A673 (cell line): ENCODE results near the gene GJE1. TPM values are rescaled to one million over a fixed set of nuclear protein-coding genes. Genes with fewer than 3 reads are reported as not detected.

Experiments
- BruUV-seq: library from RNA; stranded (reverse); fragments of 400-500 nt; replicated peaks from 2 replicates; lab custom pipeline; 2021; lab: Mats Ljungman, UMichigan
- CTCF ChIA-PET: fragments of 300-600 bp; sonication (Branson Sonifier 250); formaldehyde crosslinking; loops from one replicate; lab custom pipeline; 2022; ENCODE audit warnings: antibody characterized with exemption; lab: Charles Lee
- POLR2A ChIA-PET: fragments of 300-600 bp; sonication (Branson Sonifier 250); formaldehyde crosslinking; loops from one replicate; lab custom pipeline; 2022; ENCODE audit warnings: antibody characterized with exemption; ENCODE audit not compliant: low non-redundant PET; lab: Charles Lee
- DNase-seq: peaks from one replicate; pipeline ENCODE4 v3.0.0-alpha.2; 2015; ENCODE audit warnings: low spot score
- H3K27ac ChIP-seq: fragments of 200-600 bp; sonication (generic); 2 replicates; pipeline ENCODE4 v1.5.1; 2016; ENCODE audit warnings: mixed run types, low read depth, mild to moderate bottlenecking, mixed read lengths, antibody characterized with exemption, low read length; ENCODE audit not compliant: poor library complexity, severe bottlenecking
- H3K27me3 ChIP-seq: fragments of 200-600 bp; sonication (generic); replicated peaks from 2 replicates; pipeline ENCODE4 v1.6.1; 2017; ENCODE audit warnings: mixed run types, low read depth, mild to moderate bottlenecking, mixed read lengths, antibody characterized with exemption, low read length; ENCODE audit not compliant: insufficient read depth, poor library complexity
- H3K36me3 ChIP-seq: fragments of 200-600 bp; sonication (generic); 2 replicates; pipeline ENCODE4 v1.6.1; 2016; ENCODE audit warnings: mixed run types, mild to moderate bottlenecking, mixed read lengths, antibody characterized with exemption, low read length; ENCODE audit not compliant: insufficient read depth, poor library complexity, severe bottlenecking
- H3K4me1 ChIP-seq: fragments of 200-600 bp; sonication (generic); 2 replicates; pipeline ENCODE4 v1.6.1; 2017; ENCODE audit warnings: mixed run types, mild to moderate bottlenecking, mixed read lengths, antibody characterized with exemption, low read length; ENCODE audit not compliant: insufficient read depth, poor library complexity, severe bottlenecking
- H3K4me3 ChIP-seq: fragments of 200-600 bp; sonication (generic); 2 replicates; pipeline ENCODE4 v1.5.1; 2016; ENCODE audit warnings: low read depth, mixed run types, mild to moderate bottlenecking, mixed read lengths, low read length; ENCODE audit not compliant: poor library complexity, severe bottlenecking
- H3K9me3 ChIP-seq: fragments of 200-600 bp; sonication (generic); 2 replicates; pipeline ENCODE4 v1.6.1; 2016; ENCODE audit warnings: mixed run types, low read depth, mild to moderate bottlenecking, mixed read lengths, antibody characterized with exemption, low read length; ENCODE audit not compliant: poor library complexity, severe bottlenecking
- CTCF ChIP-seq: fragments of 300-800, 200-600 bp; sonication (generic); conservative IDR thresholded peaks from 2 replicates; pipeline ENCODE4 v1.5.1; 2017; ENCODE audit warnings: low read depth, mild to moderate bottlenecking, antibody characterized with exemption, low read length, moderate library complexity, mixed read lengths
- EZH2 ChIP-seq: fragments of 200-600 bp; sonication (generic); IDR thresholded peaks from 2 replicates; pipeline ENCODE4 v1.6.1; 2017; ENCODE audit warnings: borderline replicate concordance, low read depth, mild to moderate bottlenecking, mixed read lengths, antibody characterized with exemption, low read length; ENCODE audit not compliant: poor library complexity, severe bottlenecking
- intact Hi-C: fragments of 100-400 bp; cut with micrococcal nuclease; formaldehyde crosslinking; loops from one replicate; pipeline ENCODE4 v1.10.0; 2022; ENCODE audit not compliant: unreplicated experiment
- total RNA-seq: library from RNA; stranded (reverse); gene quantifications from 2 replicates; pipeline ENCODE4 v1.2.3, GENCODE V29; 2021

GJE1 gene
- total RNA-seq, 1 experiment from 2014 or later, result not detected

- BruUV-seq, result TSS peak; percentile 95
Observed at GRCh38 chr6:142146828-142147662, 14.3 kb downstream of the GJE1 start, which contains the start of the genes NMBR and VTA1. NMBR (minus strand) TSS chr6:142147122; CDS start chr6:142088658, 58,464 bp downstream. VTA1 (plus strand) TSS chr6:142147263; CDS start chr6:142147288, 25 bp downstream.

GRCh38 chr6:142152746-142153145 lies 20.0 kb downstream of the GJE1 start:
- no peak for TF ChIP-seq EZH2
- TF ChIP-seq CTCF, result no peak
- Histone ChIP-seq H3K27me3 (no peaks in the 10 kb centered on the region), H3K27ac (no peak overlapping the region), H3K4me1 (peaks cover 14% of the 10 kb centered on the region), H3K9me3 (no peaks in the 10 kb centered on the region), H3K4me3 (no peak overlapping the region), H3K36me3 (no peaks in the 10 kb centered on the region)
- DNase-seq, result no peak
- intact Hi-C loops, result no loop called here
- ChIA-PET CTCF (no interaction called here), POLR2A (no interaction called here)
- no TSS peak for BruUV-seq

More at GRCh38 chr6:142146828-142147662, 14.3 kb downstream of the GJE1 start, which contains the start of the genes NMBR and VTA1:
- Histone ChIP-seq H3K4me1 (peaks cover 5% of the 10 kb centered on the region), H3K36me3 (no peaks in the 10 kb centered on the region), H3K27ac (peak within 1 kb of the TSS; percentile 60), H3K4me3 (peak within 1 kb of the TSS; percentile 71), H3K9me3 (no peaks in the 10 kb centered on the region), H3K27me3 (no peaks in the 10 kb centered on the region)
- peak; percentile 99 for DNase-seq
- POLR2A ChIA-PET, result no interaction called here
- CTCF ChIA-PET, result interaction anchor here (0.6 kb wide), 1 partner anchor 327 kb away, joined by 4 read pairs; no protein-coding TSS in a partner anchor
- TF ChIP-seq CTCF, result peak; percentile 96
- no peak for TF ChIP-seq EZH2
- intact Hi-C loops, result loop anchor here (1.0 kb wide), 1 partner anchor 60 kb away; no protein-coding TSS in a partner anchor

- no TSS peak for BruUV-seq
- Histone ChIP-seq H3K9me3 (no peaks in the 10 kb centered on the region), H3K4me1 (peaks cover 14% of the 10 kb centered on the region), H3K27me3 (no peaks in the 10 kb centered on the region), H3K36me3 (no peaks in the 10 kb centered on the region), H3K27ac (no peak overlapping the region), H3K4me3 (no peak overlapping the region)
- DNase-seq, result no peak
- ChIA-PET POLR2A (no interaction called here), CTCF (no interaction called here)
- TF ChIP-seq CTCF, result no peak
- intact Hi-C loops, result no loop called here
Observed at GRCh38 chr6:142153196-142153595, 20.5 kb downstream of the GJE1 start.
